ENCODE results near the gene CAT.

The CAT gene

GRCh38 chr11:34441814-34442213 is 3.1 kb downstream of the CAT start:
- TF ChIP-seq EZH2phosphoT487 (conservative IDR thresholded peaks at IDR 0.05; ENCODE audit: low read length), result no peak
- TF ChIP-seq, protein P1, sequence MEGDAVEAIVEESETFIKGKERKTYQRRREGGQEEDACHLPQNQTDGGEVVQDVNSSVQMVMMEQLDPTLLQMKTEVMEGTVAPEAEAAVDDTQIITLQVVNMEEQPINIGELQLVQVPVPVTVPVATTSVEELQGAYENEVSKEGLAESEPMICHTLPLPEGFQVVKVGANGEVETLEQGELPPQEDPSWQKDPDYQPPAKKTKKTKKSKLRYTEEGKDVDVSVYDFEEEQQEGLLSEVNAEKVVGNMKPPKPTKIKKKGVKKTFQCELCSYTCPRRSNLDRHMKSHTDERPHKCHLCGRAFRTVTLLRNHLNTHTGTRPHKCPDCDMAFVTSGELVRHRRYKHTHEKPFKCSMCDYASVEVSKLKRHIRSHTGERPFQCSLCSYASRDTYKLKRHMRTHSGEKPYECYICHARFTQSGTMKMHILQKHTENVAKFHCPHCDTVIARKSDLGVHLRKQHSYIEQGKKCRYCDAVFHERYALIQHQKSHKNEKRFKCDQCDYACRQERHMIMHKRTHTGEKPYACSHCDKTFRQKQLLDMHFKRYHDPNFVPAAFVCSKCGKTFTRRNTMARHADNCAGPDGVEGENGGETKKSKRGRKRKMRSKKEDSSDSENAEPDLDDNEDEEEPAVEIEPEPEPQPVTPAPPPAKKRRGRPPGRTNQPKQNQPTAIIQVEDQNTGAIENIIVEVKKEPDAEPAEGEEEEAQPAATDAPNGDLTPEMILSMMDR (IDR thresholded peaks at IDR 0.05; ENCODE audit: insufficient read depth, low read length, poor library complexity, severe bottlenecking), result no peak
- no peak overlapping the region for H3K9ac ChIP-seq (ENCODE audit: low read length)
- no peaks in the 10 kb centered on the region for H3K9me2 ChIP-seq (replicated peaks; ENCODE audit: insufficient read depth, low read length)
- H3K36me3 ChIP-seq (ENCODE audit: low read length), result no peaks in the 10 kb centered on the region; the same call in 1 of the 2 replicates
- no peak overlapping the region for H3K4me3 ChIP-seq (ENCODE audit: insufficient read depth, low read length, poor library complexity, severe bottlenecking)
- H3F3A ChIP-seq (ENCODE audit: insufficient read depth), result no peaks in the 10 kb centered on the region
- no peaks in the 10 kb centered on the region for H3K9me3 ChIP-seq (ENCODE audit: insufficient read depth, low read length)
- H3K27ac ChIP-seq (ENCODE audit: low read depth, low read length), result no peak overlapping the region
- no peaks in the 10 kb centered on the region for H3K27me3 ChIP-seq (ENCODE audit: low read length)
- H3K79me2 ChIP-seq (ENCODE audit: insufficient read depth, low read length), result peaks cover 10% of the 10 kb centered on the region
- H3K4me2 ChIP-seq (ENCODE audit: low read depth, low read length, poor library complexity, severe bottlenecking), result no peak overlapping the region
- no peak overlapping the region for H2AFZ ChIP-seq (ENCODE audit: low read depth, low read length, severe bottlenecking)
- H4K20me1 ChIP-seq (ENCODE audit: low read depth, low read length), result no peaks in the 10 kb centered on the region

DNA sequence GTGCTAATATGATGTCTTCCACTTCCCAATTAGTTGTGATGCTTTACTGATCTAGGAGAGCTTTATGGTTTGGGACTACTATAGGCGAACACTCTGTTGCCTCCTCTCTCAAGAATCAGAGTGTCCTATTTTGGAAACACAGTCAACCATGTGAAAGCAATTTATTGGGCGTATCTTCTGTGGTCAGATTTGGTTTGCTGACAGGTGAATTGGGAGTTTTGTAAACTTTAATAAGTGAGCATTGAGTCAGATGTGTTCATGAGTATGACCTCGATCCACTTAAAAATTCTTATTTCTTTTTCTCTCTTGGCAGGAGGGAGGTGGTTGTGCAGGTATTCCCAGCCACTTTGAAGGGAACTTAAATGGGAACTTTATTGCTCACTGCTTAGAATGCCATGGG is 4.4 kb downstream of the CAT start:
- no peak for TF ChIP-seq EZH2phosphoT487 (conservative IDR thresholded peaks at IDR 0.05; ENCODE audit: low read length)
- Histone ChIP-seq H3K4me2 (ENCODE audit: low read depth, low read length, poor library complexity, severe bottlenecking) (no peak overlapping the region), H3K9ac (ENCODE audit: low read length) (no peak overlapping the region), H4K20me1 (ENCODE audit: low read depth, low read length) (no peaks in the 10 kb centered on the region), H3K79me2 (ENCODE audit: insufficient read depth, low read length) (peaks cover 10% of the 10 kb centered on the region), H3K27ac (ENCODE audit: low read depth, low read length) (no peak overlapping the region), H3K27me3 (ENCODE audit: low read length) (no peaks in the 10 kb centered on the region), H3K4me3 (ENCODE audit: insufficient read depth, low read length, poor library complexity, severe bottlenecking) (no peak overlapping the region), H3K9me2 (replicated peaks; ENCODE audit: insufficient read depth, low read length) (no peaks in the 10 kb centered on the region), H3F3A (ENCODE audit: insufficient read depth) (no peaks in the 10 kb centered on the region), H3K9me3 (ENCODE audit: insufficient read depth, low read length) (no peaks in the 10 kb centered on the region), H2AFZ (ENCODE audit: low read depth, low read length, severe bottlenecking) (no peak overlapping the region), H3K36me3 (ENCODE audit: low read length) (no peaks in the 10 kb centered on the region; the same call in 1 of the 2 replicates)

DNA sequence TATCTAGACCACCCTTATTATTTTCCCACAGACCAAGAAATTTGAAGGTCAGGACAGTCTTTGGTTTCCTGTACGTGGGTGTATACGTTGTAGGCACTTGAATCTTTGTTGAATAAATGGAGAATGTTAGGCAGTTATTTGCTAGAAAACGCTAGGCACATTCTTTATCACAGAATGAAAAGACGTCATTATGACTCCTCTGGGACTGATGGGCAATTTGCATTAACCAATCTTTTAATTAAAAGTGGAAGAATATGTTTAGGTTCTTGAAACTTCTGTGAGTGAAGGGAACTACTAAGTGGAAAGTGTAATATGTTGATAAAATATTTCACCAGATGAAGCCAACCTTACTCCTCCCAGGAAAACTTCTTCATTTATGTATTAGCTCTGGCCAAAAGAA is 5.7 kb downstream of the CAT start:
- Histone ChIP-seq H3K9me3 (ENCODE audit: insufficient read depth, low read length) (no peaks in the 10 kb centered on the region), H3K4me2 (ENCODE audit: low read depth, low read length, poor library complexity, severe bottlenecking) (no peak overlapping the region), H3K9ac (ENCODE audit: low read length) (no peak overlapping the region), H3F3A (ENCODE audit: insufficient read depth) (no peaks in the 10 kb centered on the region), H4K20me1 (ENCODE audit: low read depth, low read length) (no peaks in the 10 kb centered on the region), H3K27me3 (ENCODE audit: low read length) (no peaks in the 10 kb centered on the region), H3K79me2 (ENCODE audit: insufficient read depth, low read length) (peaks cover 7% of the 10 kb centered on the region), H3K36me3 (ENCODE audit: low read length) (no peaks in the 10 kb centered on the region; the same call in 1 of the 2 replicates), H3K9me2 (replicated peaks; ENCODE audit: insufficient read depth, low read length) (no peaks in the 10 kb centered on the region), H2AFZ (ENCODE audit: low read depth, low read length, severe bottlenecking) (no peak overlapping the region), H3K27ac (ENCODE audit: low read depth, low read length) (no peak overlapping the region), H3K4me3 (ENCODE audit: insufficient read depth, low read length, poor library complexity, severe bottlenecking) (no peak overlapping the region)
- TF ChIP-seq, protein P1 (IDR thresholded peaks at IDR 0.05; ENCODE audit: insufficient read depth, low read length, poor library complexity, severe bottlenecking), result no peak
- TF ChIP-seq EZH2phosphoT487 (conservative IDR thresholded peaks at IDR 0.05; ENCODE audit: low read length), result no peak

DNA sequence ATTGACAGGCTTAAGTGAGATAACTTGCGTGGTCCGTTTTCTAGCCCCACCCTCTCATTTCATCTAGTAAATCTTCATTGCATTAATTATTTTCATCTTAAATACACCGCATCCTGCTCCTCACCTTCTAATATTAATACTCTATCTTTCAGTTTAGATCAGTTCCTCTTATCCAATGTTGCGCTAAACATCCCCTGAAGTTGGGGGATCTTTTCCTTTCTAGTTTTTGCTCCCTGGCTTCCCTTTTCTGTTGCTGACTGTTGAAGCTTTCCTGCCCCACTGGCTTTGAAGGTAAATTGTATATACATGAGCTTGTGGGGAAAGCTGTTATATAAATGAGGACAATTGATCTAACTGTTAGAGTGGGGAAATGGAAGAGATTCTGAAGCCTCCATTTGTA is 7.2 kb downstream of the CAT start:
- Histone ChIP-seq H3K27me3 (ENCODE audit: low read length) (no peaks in the 10 kb centered on the region), H3K9me2 (replicated peaks; ENCODE audit: insufficient read depth, low read length) (no peaks in the 10 kb centered on the region), H3K9ac (ENCODE audit: low read length) (no peak overlapping the region), H3K4me2 (ENCODE audit: low read depth, low read length, poor library complexity, severe bottlenecking) (no peak overlapping the region), H4K20me1 (ENCODE audit: low read depth, low read length) (no peaks in the 10 kb centered on the region), H3K9me3 (ENCODE audit: insufficient read depth, low read length) (no peaks in the 10 kb centered on the region), H3F3A (ENCODE audit: insufficient read depth) (no peaks in the 10 kb centered on the region), H2AFZ (ENCODE audit: low read depth, low read length, severe bottlenecking) (no peak overlapping the region), H3K79me2 (ENCODE audit: insufficient read depth, low read length) (no peaks in the 10 kb centered on the region), H3K4me3 (ENCODE audit: insufficient read depth, low read length, poor library complexity, severe bottlenecking) (no peak overlapping the region), H3K36me3 (ENCODE audit: low read length) (no peaks in the 10 kb centered on the region; the same call in 1 of the 2 replicates), H3K27ac (ENCODE audit: low read depth, low read length) (no peak overlapping the region)
- TF ChIP-seq EZH2phosphoT487 (conservative IDR thresholded peaks at IDR 0.05; ENCODE audit: low read length), result no peak
- TF ChIP-seq, protein P1 (IDR thresholded peaks at IDR 0.05; ENCODE audit: insufficient read depth, low read length, poor library complexity, severe bottlenecking), result no peak
